Osteocyte (in vitro differentiated cells): ENCODE measurements around the gene LRRTM1. TPM values are rescaled to one million over a fixed set of nuclear protein-coding genes. Genes with fewer than 3 reads are reported as not detected.

Experiments used
- DNase-seq: peaks from one replicate; pipeline ENCODE4 v3.0.0; 2021; ENCODE audit warnings: mixed read lengths; ENCODE audit not compliant: unreplicated experiment; ENCODE audit errors: extremely low spot score
- H3K27ac Mint-ChIP-seq: one replicate; pipeline ENCODE4 v1.8.0; 2021; ENCODE audit warnings: mild to moderate bottlenecking, mixed read lengths; ENCODE audit not compliant: unreplicated experiment
- H3K27me3 Mint-ChIP-seq: one replicate; pipeline ENCODE4 v1.8.0; 2021; ENCODE audit warnings: mixed read lengths; ENCODE audit not compliant: unreplicated experiment
- H3K36me3 Mint-ChIP-seq: one replicate; pipeline ENCODE4 v1.8.0; 2021; ENCODE audit warnings: mixed read lengths; ENCODE audit not compliant: unreplicated experiment
- H3K4me1 Mint-ChIP-seq: one replicate; pipeline ENCODE4 v1.8.0; 2021; ENCODE audit warnings: mixed read lengths; ENCODE audit not compliant: unreplicated experiment
- H3K4me3 Mint-ChIP-seq: one replicate; pipeline ENCODE4 v1.8.0; 2021; ENCODE audit warnings: mild to moderate bottlenecking, moderate library complexity, mixed read lengths; ENCODE audit not compliant: unreplicated experiment
- H3K9me3 Mint-ChIP-seq: one replicate; pipeline ENCODE4 v1.8.0; 2021; ENCODE audit warnings: mixed read lengths; ENCODE audit not compliant: unreplicated experiment
- CTCF ChIP-seq: fragments of 200-600 bp; sonication (generic); IDR thresholded peaks from 2 replicates; pipeline ENCODE4 v1.5.0; 2021; ENCODE audit warnings: antibody characterized with exemption, mild to moderate bottlenecking, moderate library complexity
- total RNA-seq: library from RNA; stranded (reverse); gene quantifications from 2 replicates; pipeline ENCODE4 v1.2.1, GENCODE V29; 2021

The LRRTM1 gene
- total RNA-seq, 1 donor from 2014 or later: not detected

GRCh38 chr2:80299661-80300060 lies 4.9 kb downstream of the LRRTM1 start:
- TF ChIP-seq CTCF: no peak
- no peak overlapping the region for H3K4me3 Mint-ChIP-seq
- H3K36me3 Mint-ChIP-seq: no peaks in the 10 kb centered on the region
- DNase-seq: no peak
- H3K27ac Mint-ChIP-seq: no peak overlapping the region
- H3K4me1 Mint-ChIP-seq: peaks cover 1% of the 10 kb centered on the region
- no peaks in the 10 kb centered on the region for H3K9me3 Mint-ChIP-seq
- H3K27me3 Mint-ChIP-seq: peaks cover 14% of the 10 kb centered on the region

GRCh38 chr2:80298954-80299353 lies 5.6 kb downstream of the LRRTM1 start:
- H3K27ac Mint-ChIP-seq: no peak overlapping the region
- peaks cover 9% of the 10 kb centered on the region for H3K27me3 Mint-ChIP-seq
- no peak for TF ChIP-seq CTCF
- no peaks in the 10 kb centered on the region for H3K9me3 Mint-ChIP-seq
- H3K4me1 Mint-ChIP-seq: peaks cover 1% of the 10 kb centered on the region
- H3K4me3 Mint-ChIP-seq: no peak overlapping the region
- H3K36me3 Mint-ChIP-seq: no peaks in the 10 kb centered on the region
- no peak for DNase-seq

- no peak overlapping the region for H3K4me3 Mint-ChIP-seq
- DNase-seq: no peak
- no peaks in the 10 kb centered on the region for H3K4me1 Mint-ChIP-seq
- TF ChIP-seq CTCF: no peak
- H3K27me3 Mint-ChIP-seq: no peaks in the 10 kb centered on the region
- no peak overlapping the region for H3K27ac Mint-ChIP-seq
- H3K9me3 Mint-ChIP-seq: no peaks in the 10 kb centered on the region
- no peaks in the 10 kb centered on the region for H3K36me3 Mint-ChIP-seq
Observed at GRCh38 chr2:80293039-80293438, 11.5 kb downstream of the LRRTM1 start.

GRCh38 chr2:80292474-80292873 lies 12.1 kb downstream of the LRRTM1 start:
- no peak for TF ChIP-seq CTCF
- Mint-ChIP-seq H3K27ac (no peak overlapping the region), H3K36me3 (no peaks in the 10 kb centered on the region), H3K9me3 (no peaks in the 10 kb centered on the region), H3K4me1 (no peaks in the 10 kb centered on the region), H3K27me3 (no peaks in the 10 kb centered on the region), H3K4me3 (no peak overlapping the region)
- DNase-seq: no peak

GRCh38 chr2:80291656-80292055 lies 12.9 kb downstream of the LRRTM1 start:
- Mint-ChIP-seq H3K36me3 (no peaks in the 10 kb centered on the region), H3K27ac (no peak overlapping the region), H3K27me3 (no peaks in the 10 kb centered on the region), H3K9me3 (peaks cover 5% of the 10 kb centered on the region), H3K4me3 (no peak overlapping the region), H3K4me1 (no peaks in the 10 kb centered on the region)
- no peak for TF ChIP-seq CTCF
- DNase-seq: no peak
